ENCODE results near the gene HMCN2. TPM values are rescaled to one million over a fixed set of nuclear protein-coding genes. Genes with fewer than 3 reads are reported as not detected.

Gene HMCN2
- total RNA-seq, 1 donor from 2014 or later = 7.8 TPM

- intact Hi-C loops (cut with DNase I) = no loop called here
- H3K36me3 ChIP-seq = no peaks in the 10 kb centered on the region
- no peaks in the 10 kb centered on the region for H3K4me1 ChIP-seq
- ATAC-seq = no peak
- H3K27me3 ChIP-seq = no peaks in the 10 kb centered on the region
- no peaks in the 10 kb centered on the region for H3K9me3 ChIP-seq
- no peak for DNase-seq
- no peak overlapping the region for H3K4me3 ChIP-seq
- H3K27ac ChIP-seq = no peak overlapping the region
- TF ChIP-seq, protein P1, sequence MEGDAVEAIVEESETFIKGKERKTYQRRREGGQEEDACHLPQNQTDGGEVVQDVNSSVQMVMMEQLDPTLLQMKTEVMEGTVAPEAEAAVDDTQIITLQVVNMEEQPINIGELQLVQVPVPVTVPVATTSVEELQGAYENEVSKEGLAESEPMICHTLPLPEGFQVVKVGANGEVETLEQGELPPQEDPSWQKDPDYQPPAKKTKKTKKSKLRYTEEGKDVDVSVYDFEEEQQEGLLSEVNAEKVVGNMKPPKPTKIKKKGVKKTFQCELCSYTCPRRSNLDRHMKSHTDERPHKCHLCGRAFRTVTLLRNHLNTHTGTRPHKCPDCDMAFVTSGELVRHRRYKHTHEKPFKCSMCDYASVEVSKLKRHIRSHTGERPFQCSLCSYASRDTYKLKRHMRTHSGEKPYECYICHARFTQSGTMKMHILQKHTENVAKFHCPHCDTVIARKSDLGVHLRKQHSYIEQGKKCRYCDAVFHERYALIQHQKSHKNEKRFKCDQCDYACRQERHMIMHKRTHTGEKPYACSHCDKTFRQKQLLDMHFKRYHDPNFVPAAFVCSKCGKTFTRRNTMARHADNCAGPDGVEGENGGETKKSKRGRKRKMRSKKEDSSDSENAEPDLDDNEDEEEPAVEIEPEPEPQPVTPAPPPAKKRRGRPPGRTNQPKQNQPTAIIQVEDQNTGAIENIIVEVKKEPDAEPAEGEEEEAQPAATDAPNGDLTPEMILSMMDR (IDR thresholded peaks at IDR 0.05) = no peak
These were observed 152.0 kb downstream of the HMCN2 start for GRCh38 chr9:130417602-130418001.

DNA sequence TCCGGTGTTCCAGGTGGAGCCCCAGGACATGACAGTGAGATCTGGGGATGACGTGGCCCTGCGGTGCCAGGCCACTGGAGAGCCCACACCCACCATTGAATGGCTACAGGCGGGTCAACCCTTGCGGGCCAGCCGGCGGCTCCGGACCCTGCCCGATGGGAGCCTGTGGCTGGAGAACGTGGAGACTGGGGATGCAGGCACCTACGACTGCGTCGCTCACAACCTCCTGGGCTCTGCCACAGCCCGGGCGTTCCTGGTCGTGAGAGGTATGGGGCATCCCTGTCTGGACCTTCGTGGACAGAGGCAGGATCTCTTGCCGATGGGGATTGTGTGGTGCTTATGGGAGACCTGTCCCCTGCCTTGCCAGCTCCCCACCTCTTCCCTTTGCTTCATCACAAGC is 153.2 kb downstream of the HMCN2 start:
- Histone ChIP-seq H3K36me3 (no peaks in the 10 kb centered on the region), H3K27ac (no peak overlapping the region), H3K4me3 (no peak overlapping the region), H3K4me1 (no peaks in the 10 kb centered on the region), H3K27me3 (no peaks in the 10 kb centered on the region), H3K9me3 (no peaks in the 10 kb centered on the region)
- TF ChIP-seq, protein P1 (IDR thresholded peaks at IDR 0.05) = no peak
- ATAC-seq = no peak
- intact Hi-C loops (cut with DNase I) = no loop called here
- DNase-seq = no peak

DNA sequence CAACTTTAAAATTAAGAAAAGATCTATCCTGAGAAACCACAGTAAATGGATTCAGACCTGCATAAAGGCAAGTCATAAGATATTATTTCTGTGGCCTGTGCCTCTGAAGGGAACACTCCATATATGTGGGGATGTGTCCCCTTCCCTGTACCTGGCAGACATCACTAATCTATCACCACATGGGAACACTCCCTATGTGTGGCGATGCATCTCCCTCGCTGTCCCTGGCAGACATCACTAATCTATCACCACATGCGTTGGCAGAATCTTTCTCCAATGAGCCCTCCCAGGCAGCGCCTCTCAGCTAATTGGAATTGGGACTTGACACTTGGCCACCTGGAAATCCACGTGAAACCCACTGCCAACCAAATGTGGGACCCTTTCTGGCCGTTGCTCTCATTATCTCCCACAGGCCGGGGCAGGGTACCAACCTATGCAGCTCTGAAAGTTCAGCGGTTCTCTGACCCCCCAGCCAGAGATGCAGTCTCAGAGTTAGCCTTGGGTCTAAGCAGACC is 154.0 kb downstream of the HMCN2 start:
- Histone ChIP-seq H3K36me3 (no peaks in the 10 kb centered on the region), H3K27me3 (no peaks in the 10 kb centered on the region), H3K27ac (no peak overlapping the region), H3K9me3 (no peaks in the 10 kb centered on the region), H3K4me1 (no peaks in the 10 kb centered on the region), H3K4me3 (no peak overlapping the region)
- TF ChIP-seq, protein P1 (IDR thresholded peaks at IDR 0.05) = no peak
- DNase-seq (no peak), ATAC-seq (no peak)
- intact Hi-C loops (cut with DNase I) = no loop called here

GRCh38 chr9:130421154-130421801 is 155.7 kb downstream of the HMCN2 start:
- intact Hi-C loops (cut with DNase I) = no loop called here
- DNase-seq (no peak), ATAC-seq (no peak)
- Histone ChIP-seq H3K9me3 (no peaks in the 10 kb centered on the region), H3K4me3 (no peak overlapping the region), H3K27ac (no peak overlapping the region), H3K27me3 (no peaks in the 10 kb centered on the region), H3K36me3 (no peaks in the 10 kb centered on the region), H3K4me1 (no peaks in the 10 kb centered on the region)
- TF ChIP-seq, protein P1 (IDR thresholded peaks at IDR 0.05) = no peak

GRCh38 chr9:130421802-130422276 is 156.3 kb downstream of the HMCN2 start:
- intact Hi-C loops (cut with DNase I) = no loop called here
- Histone ChIP-seq H3K4me1 (no peaks in the 10 kb centered on the region), H3K9me3 (no peaks in the 10 kb centered on the region), H3K27ac (no peak overlapping the region), H3K4me3 (no peak overlapping the region), H3K36me3 (no peaks in the 10 kb centered on the region), H3K27me3 (no peaks in the 10 kb centered on the region)
- TF ChIP-seq, protein P1 (IDR thresholded peaks at IDR 0.05) = no peak
- ATAC-seq (no peak), DNase-seq (no peak)
